GM18519 (cell line): ENCODE measurements around the gene KIRREL2.
"Not testable (repeated sequence)": the region's sequence is repeated elsewhere in the genome, so short reads cannot be mapped to it uniquely, and the experiment has no call there.

Experiments
- ATAC-seq: cut with Tn5 transposase; IDR thresholded peaks from one replicate; pipeline ENCODE4 v1.9.1; 2021; ENCODE audit warnings: mild to moderate bottlenecking, moderate library complexity; ENCODE audit not compliant: unreplicated experiment, low FRiP score

Gene KIRREL2

GRCh38 chr19:35856546-35857149 is at the start of gene KIRREL2:
KIRREL2 (plus strand) TSS chr19:35856911; CDS start chr19:35857120, 209 bp downstream.
- no peak for ATAC-seq

- no peak for ATAC-seq
Observed at GRCh38 chr19:35807633-35808032, 49.1 kb upstream of the KIRREL2 start.

DNA sequence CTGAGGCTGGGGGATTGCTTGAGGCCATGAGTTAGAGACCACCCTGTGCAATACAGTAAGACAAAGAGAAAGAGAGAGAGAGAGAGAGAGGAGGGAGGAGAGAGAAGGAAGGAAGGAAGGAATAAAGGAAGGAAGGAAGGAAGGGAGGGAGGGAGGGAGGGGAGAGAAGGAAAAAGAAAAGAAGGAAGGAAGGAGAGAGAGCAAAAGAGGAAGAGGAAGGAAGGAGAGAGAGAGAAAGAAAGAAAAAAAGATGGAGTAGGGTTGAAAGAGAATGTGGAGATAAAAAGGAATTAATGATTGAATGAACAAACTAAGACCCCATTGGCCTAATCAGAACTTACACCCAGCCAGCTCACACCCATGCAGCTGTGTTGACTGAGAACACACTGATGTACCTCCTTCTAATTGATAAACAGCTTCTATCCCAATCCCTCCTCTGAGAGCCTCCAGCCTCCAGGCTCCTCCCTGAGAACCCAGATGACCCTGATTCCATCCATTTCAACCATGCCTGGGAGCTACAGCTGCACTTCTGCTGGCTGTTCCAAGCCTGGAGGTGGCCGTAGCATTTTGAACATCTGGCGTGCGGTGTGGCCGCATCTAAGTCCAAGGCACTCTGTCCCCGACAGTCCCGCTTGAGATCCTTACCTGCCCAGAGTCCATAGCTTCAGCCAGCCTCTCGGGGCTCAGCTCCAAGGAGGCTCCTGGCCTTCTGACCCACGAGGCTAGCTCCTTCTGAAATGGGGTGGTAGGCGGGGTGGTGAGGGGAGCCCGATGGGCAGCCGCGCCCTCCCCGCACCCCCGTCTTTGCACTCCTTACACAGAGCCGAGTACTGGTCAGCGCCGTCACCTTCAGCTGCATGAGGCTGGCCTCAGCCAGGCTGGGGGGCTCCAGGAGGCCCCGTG is 45.1 kb upstream of the KIRREL2 start:
- no peak for ATAC-seq

DNA sequence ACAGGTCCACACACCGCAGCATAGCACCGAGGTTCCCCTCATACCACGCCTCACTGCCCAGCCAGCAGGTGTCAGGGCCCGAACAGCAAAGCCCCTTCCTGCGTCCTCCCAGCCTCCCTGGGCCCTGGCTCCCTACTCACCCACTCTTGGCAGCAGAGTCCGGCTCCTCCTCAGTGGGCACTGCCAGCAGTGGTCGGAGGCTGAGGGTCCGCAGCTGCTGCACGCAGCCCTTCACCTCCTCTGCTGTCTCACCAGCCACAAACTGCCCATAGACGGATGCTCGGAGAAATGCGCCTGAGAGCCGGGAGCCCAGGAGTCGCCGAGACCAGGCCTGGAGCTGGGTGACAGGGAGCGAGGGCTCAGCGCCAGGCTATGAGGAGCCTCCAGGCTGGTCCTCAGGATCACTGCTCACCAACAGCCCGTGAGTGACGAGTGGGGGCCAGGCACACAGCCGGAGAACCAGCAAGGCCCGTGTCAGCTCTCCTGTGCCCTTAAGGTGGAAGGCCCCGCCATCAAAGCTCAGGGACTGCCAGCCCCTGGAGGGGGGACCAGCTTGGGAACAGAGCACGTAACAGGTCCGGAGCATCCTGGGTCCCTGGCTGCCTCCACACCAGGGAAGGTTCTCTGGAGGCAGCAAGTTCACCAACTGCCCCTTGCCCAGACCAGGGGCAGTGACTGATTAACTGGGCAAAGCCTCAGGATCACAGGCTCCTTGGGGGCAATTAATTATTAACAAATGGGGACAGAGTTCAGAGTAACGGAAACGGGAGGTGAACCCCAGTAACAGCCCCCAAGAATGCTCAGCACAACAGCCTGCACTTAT is 44.3 kb upstream of the KIRREL2 start, which contains the start of gene PRODH2:
Gene PRODH2 (minus strand): TSS at position 626 of the 823 bp plus-strand sequence. CDS start 40 bp downstream, at position 586.
- no peak for ATAC-seq

DNA sequence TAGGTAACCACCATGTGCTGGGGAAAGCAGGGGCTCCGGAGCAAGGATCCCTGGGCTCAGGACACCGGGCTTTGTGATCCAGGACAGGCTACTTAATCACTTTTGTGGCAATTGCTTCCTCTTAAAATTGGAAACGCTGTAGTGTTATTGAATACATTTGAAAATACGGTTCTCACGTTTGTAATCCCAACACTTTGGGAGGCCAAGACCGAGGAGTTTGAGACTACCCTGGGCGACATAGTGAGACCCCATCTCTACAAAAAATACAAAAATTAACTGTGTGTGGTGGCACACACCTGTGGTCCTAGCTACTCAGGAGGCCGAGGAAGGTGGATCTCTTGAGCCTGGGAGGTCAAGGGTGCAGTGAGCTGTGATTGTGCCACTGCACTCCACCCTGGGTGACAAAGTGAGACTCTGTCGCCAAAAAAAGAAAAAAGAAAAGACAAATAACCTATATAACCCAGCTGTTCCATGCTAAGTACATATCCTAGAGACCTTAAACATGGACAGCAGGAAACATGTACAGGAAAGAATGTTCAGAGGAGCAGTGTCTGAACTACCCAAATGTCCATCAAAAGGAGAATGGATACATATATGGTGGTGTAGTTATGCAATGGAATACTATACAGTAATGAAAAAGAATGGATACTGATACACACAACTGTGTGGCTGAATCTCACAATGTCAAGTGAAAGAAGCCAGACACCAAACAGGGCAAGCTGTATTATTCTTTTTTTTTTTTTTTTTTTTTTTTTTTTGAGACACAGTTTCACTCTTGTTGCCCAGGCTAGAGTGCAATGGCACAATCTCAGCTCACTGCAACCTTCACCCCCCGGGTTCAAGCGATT is 43.4 kb upstream of the KIRREL2 start:
- ATAC-seq, result no peak

DNA sequence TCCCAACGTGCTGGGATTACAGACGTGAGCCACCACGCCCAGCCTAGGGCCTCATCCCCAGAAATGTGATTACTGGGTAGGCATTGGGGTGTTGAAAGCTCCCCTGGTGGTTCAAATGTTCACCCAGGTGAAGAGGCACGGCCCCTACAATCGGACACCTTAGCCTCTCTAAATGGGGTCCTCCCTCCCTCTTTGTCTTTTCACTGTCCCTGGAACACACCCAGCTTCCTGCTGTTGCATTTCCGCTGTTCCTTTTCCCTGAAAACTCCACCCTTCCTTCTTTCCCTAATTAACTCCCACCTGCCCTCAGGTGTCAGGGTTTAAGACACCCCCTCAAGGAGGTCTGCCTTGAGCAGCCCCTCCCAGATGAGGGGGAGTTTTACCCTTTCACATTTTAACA is 40.4 kb upstream of the KIRREL2 start:
- no peak for ATAC-seq

DNA sequence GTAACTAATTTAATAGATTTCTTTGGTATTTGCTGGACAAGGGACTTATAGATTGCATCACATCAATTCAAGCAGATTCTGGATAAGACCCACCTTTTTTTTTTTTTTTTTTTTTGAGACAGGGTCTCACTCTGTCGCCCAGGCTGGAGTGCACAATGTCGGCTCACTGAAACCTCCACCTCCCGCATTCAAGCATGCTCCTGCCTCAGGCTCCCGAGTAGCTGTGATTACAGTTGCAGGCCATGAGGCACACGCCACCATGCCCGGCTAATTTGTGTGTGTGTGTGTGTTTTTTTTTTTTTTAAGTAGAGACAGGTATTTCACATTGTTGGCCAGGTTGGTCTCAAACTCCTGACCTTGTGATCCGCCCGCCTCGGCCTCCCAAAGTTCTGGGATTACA is 39.9 kb upstream of the KIRREL2 start:
- ATAC-seq, result no peak

DNA sequence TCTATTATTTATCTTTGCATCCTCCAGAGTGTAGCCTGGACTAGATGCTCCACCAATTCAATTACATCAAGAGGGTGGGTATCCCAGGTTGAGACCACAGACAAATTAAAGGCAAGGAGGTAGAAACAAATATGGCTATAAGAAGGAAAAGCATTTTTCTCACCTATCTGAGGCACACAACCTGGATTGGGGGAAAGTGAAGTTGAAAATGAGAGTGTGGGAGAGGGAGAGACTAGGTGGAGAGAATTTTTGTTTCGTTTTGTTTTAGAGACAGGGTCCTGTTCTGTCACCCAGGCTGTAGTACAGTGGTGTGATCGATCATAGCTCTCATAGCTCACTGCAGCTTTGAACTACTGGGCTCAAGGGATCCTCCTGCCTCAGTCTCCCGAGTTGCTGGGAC is 38.3 kb upstream of the KIRREL2 start:
- ATAC-seq, result no peak

DNA sequence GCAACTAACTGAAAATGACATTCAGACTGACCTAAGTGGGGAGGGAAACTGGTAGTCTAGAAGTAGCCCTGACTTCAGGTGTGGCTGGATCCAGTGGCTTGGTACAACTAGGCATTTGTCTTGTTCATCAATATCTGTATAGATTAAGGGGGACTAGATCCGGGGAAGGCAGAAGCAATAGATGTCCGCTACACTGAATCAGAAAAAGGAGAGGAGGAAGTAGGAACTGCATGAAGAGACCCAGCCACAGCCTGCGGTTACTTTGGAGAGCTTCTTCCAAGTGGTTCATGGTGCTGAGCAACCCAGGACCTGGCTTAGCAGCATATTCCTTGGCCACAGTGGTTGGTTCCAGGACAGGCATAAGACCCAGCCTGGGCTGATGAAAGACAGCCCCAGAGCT is 34.1 kb upstream of the KIRREL2 start:
- no peak for ATAC-seq

- ATAC-seq, result no peak
Observed at GRCh38 chr19:35824150-35824549, 32.6 kb upstream of the KIRREL2 start.

DNA sequence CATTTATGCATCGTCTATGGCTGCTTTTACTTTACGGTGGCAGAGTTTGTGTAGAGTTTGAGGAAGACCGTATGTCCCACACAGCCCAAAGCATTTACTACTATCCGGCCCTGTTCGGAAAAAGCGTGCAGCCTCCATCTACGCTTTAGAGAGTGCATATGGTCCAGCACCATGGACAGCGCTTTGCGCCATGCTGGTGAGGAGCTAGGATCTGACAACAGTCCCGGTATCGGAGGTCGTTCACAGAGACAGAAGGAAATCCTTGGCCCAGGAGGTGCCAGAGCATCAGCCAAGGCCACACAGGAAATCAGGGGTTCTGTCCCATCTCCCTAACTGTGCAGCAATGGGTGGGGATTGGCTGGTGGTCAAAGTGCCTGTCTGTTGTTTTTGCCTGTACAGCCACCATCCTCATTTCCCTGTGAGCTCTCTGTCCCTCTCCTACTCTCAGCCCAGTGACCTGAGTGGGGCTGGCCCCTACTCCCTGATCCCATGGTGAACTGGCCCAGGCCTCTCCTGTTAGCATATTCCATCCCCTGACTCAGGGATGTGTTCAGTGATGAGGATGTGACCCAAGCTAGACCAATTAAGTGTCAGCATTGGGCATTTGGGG is 27.9 kb upstream of the KIRREL2 start:
- ATAC-seq, result no peak

DNA sequence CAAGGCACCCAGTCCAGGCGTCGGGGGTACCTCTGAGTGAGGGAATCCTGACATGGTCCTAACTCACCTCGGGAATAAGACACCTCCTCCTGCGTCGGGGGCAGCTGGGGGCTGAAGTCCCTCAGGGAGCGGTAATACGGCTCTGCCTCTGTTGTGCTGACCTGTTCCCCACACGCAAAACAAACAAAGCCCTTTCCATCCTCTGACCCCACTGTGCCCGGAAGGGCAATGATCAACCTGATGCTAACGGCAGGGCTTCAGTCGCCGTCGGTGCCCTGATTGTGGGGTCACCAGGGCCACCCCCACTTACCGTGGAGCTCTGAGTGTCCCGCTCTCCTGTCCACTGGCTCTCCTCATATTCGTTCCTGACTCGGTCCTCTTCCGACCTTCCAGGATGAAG is 25.7 kb upstream of the KIRREL2 start:
- ATAC-seq, result no peak

GRCh38 chr19:35832054-35832453 is 24.7 kb upstream of the KIRREL2 start:
- no peak for ATAC-seq

GRCh38 chr19:35833972-35834371 is 22.7 kb upstream of the KIRREL2 start:
- ATAC-seq, result no peak

GRCh38 chr19:35836096-35836495 is 20.6 kb upstream of the KIRREL2 start:
- not testable (repeated sequence) for ATAC-seq

GRCh38 chr19:35841961-35842595 is 14.6 kb upstream of the KIRREL2 start:
- ATAC-seq, result no peak

GRCh38 chr19:35842666-35843272 is 13.9 kb upstream of the KIRREL2 start:
- no peak for ATAC-seq

- ATAC-seq, result no peak
Observed at GRCh38 chr19:35843676-35844481, 12.8 kb upstream of the KIRREL2 start.
